Right lobe of liver (tissue), 4 donors: ENCODE results near the gene RUBCNL.

ENCODE experiments used
- POLR2A ChIP-seq: fragments of 450-650 bp; IDR thresholded peaks from one replicate; pipeline ENCODE4 v1.6.1; 2017; ENCODE audit warnings: antibody characterized with exemption, mild to moderate bottlenecking
- TF ChIP-seq, protein P1 (sequence below), 4 donors: fragments of 200-600 bp in 3 of 4; fragments of 450-650 bp in 1 of 4; IDR thresholded peaks; one replicate each; pipeline versions ENCODE4 v1.5.1 to v1.8.0; 2016 to 2022; ENCODE audit warnings: antibody characterized with exemption in 4 of 4, mild to moderate bottlenecking in 2 of 4
- donor health status: DM: no; HTN: no; CAD: no.
- donor health status: DM: no; HTN: no; CAD: no.
- donor health status: DM: no; HTN: yes; CAD: no.

DNA sequence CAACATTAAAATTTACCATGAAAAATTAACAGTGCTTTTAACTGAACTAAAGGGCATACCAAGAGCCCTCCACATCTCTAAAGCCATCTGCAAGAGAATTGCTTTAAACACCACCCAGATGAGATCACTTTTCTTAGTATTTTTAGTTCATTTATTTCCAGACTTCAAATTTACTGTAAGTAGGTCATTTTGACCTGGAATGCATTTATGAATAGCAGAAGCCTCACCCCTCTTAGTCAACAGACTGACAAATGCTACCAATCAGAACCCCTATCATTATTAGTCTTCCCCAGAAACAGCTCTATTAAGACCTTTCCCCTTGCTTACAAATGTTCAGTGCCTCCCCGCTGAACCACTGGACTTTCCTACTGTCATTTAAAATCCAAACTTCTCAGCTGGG lies 27.3 kb downstream of the RUBCNL start:
- TF ChIP-seq POLR2A: no peak
- TF ChIP-seq, protein P1, sequence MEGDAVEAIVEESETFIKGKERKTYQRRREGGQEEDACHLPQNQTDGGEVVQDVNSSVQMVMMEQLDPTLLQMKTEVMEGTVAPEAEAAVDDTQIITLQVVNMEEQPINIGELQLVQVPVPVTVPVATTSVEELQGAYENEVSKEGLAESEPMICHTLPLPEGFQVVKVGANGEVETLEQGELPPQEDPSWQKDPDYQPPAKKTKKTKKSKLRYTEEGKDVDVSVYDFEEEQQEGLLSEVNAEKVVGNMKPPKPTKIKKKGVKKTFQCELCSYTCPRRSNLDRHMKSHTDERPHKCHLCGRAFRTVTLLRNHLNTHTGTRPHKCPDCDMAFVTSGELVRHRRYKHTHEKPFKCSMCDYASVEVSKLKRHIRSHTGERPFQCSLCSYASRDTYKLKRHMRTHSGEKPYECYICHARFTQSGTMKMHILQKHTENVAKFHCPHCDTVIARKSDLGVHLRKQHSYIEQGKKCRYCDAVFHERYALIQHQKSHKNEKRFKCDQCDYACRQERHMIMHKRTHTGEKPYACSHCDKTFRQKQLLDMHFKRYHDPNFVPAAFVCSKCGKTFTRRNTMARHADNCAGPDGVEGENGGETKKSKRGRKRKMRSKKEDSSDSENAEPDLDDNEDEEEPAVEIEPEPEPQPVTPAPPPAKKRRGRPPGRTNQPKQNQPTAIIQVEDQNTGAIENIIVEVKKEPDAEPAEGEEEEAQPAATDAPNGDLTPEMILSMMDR (IDR thresholded peaks at IDR 0.05): no peak
